Right ventricle myocardium superior (tissue), 1 donor: ENCODE data around the gene NSG1. TPM values are rescaled to one million over a fixed set of nuclear protein-coding genes. Genes with fewer than 3 reads are reported as not detected.
"Not testable (repeated sequence)": the region's sequence is repeated elsewhere in the genome, so short reads cannot be mapped to it uniquely, and the experiment has no call there.

Experiments used
- ATAC-seq: fragments of 200-7000 bp; cut with Tn5 transposase; one replicate; pipeline ENCODE4 v1.9.1; 2020; ENCODE audit warnings: mild to moderate bottlenecking; ENCODE audit not compliant: poor library complexity
- DNase-seq: peaks from one replicate; pipeline ENCODE4 v3.0.0-alpha.2; 2020
- intact Hi-C: fragments of 100-400 bp; cut with DNase I; formaldehyde crosslinking; loops from one replicate; pipeline ENCODE4 v1.11.2; 2022
- total RNA-seq: library from RNA; stranded (reverse); fragmentation: NEBNext Ultra II Directional; extraction: Animal tissue kit (Norgen Biotek cat#: 25700); gene quantifications from one replicate; pipeline ENCODE4 v1.2.1, GENCODE V29; 2021
- donor health status: DM: no; HTN: yes; CAD: no; lungs with severe emphysema.

The NSG1 gene
- total RNA-seq, 1 donor from 2014 or later: 6.8 TPM

GRCh38 chr4:4455210-4455865 lies 68.4 kb downstream of the NSG1 start:
- intact Hi-C loops: no loop called here
- DNase-seq (no peak), ATAC-seq (no peak)

DNA sequence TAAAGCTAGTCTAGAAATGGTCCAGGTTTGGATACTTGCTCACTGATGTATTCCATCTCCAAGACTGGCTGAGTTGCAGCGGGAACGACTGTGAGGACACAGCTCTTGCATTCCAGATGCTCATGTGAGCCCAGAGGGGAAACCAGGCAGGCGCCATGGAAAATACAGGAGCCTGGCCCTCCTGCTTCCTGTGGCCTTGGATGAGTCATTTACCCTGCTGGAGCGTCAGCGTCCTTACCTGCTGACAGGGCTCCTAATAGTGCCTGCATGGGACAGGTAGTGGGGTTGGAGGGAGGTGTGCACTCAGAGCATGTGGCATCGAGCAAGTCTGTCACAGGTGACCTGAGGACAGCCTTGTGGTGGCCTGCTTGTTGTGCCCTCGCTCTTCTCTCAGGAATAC lies 69.4 kb downstream of the NSG1 start:
- ATAC-seq (no peak), DNase-seq (no peak)
- intact Hi-C loops: no loop called here

DNA sequence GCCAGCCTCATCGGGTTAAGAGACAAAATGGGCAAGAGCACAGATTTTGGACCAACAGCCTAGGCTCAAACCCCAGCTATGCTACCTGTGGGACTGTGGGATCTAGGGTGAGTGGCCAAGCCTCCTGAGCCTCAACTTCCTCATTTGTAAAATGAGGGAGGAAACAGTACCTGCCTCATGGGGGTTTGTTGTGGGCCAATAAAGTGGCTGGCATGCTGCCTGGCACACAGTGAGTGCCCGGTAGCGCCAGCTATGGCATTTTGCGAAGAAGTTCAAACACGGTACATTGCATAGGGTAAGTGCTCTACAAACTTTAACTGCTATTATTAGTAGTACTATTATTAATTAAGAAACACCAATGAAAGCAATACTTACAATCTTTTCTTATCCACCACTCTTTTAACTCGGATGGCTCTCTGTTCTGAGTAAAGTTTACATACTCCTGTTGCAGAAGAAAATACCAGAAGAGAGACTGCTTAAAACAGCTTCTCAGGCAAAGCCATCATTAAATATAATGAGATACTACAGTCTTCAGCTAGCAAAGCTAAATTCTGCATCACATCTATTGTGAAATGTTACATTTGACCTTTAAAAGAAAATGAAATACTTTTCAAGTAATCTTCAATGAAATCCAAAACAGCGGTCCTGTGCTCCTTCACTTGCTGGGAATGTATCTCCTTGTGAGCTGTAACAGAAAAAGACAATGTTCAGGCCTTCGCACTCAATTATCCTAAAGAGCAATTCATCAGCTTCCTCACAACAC lies 70.1 kb downstream of the NSG1 start:
- DNase-seq (no peak), ATAC-seq (no peak)
- intact Hi-C loops: no loop called here

- ATAC-seq: no peak
- DNase-seq: no peak
- intact Hi-C loops: no loop called here
These were observed 71.1 kb downstream of the NSG1 start for GRCh38 chr4:4457803-4458553.

GRCh38 chr4:4459181-4459580 lies 72.3 kb downstream of the NSG1 start:
- ATAC-seq: no peak
- no peak for DNase-seq
- intact Hi-C loops: no loop called here

- ATAC-seq: no peak
- intact Hi-C loops: no loop called here
- no peak for DNase-seq
These were observed 73.9 kb downstream of the NSG1 start for GRCh38 chr4:4460759-4461158.

- ATAC-seq (no peak), DNase-seq (no peak)
- intact Hi-C loops: no loop called here
These were observed 74.3 kb downstream of the NSG1 start for GRCh38 chr4:4461178-4461577.

GRCh38 chr4:4461850-4462249 lies 74.9 kb downstream of the NSG1 start:
- intact Hi-C loops: no loop called here
- DNase-seq: no peak
- no peak for ATAC-seq

DNA sequence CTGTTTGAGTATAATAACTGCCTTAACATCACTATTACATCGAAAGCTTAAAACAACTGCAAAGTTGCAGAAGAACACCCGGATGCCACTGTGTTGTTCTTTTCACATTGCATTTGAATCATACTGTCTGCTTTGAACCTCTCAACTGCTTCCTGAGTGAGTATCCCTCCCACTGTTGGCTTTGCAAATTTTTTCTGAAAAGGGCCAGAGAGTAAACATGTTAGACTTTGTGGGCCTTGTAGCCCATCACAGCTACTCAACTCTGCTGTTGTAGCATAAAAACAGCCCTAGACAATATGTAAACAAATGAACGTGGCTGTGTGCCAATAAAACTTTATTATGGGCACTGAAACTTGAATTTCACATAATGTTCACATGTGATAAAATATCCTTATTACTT lies 76.1 kb downstream of the NSG1 start:
- DNase-seq (no peak), ATAC-seq (no peak)
- intact Hi-C loops: no loop called here

GRCh38 chr4:4465238-4465637 lies 78.3 kb downstream of the NSG1 start:
- ATAC-seq, DNase-seq, intact Hi-C loops: not testable (repeated sequence)

Other genes starting within 250 kb of the NSG1 start
- not detected for gene OTOP1, start 160.2 kb upstream of the NSG1 start, total RNA-seq
- gene TMEM128, start 138.9 kb upstream of the NSG1 start, total RNA-seq: 7.7 TPM
- 8.6 TPM for gene LYAR, start 96.9 kb upstream of the NSG1 start, total RNA-seq
- gene ZBTB49, start 96.9 kb upstream of the NSG1 start, total RNA-seq: 4.1 TPM
- gene STX18, start 154.9 kb downstream of the NSG1 start, total RNA-seq: 16.0 TPM